ENCODE measurements around the gene MELTF. TPM values are rescaled to one million over a fixed set of nuclear protein-coding genes. Genes with fewer than 3 reads are reported as not detected.

Gene MELTF
- total RNA-seq, 1 experiment from 2014 or later = 18.7 TPM

DNA sequence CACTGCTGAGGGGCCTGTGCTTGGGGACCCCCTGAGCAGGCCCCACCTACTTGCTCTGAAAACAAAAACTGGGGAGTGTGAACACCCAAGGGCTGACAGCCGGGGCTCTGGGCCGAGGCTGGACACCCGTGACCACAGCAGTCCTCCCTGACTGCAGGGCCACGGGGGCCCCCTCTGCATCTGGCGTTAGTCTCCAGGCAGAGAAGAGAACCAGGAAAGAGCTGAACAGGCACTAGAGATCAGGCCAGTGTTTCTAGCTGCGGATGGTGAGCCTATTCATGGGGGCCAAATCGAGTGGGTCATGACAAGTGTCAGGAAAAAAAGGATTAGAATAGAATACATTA lies 17.1 kb downstream of the MELTF start:
- H3K27me3 ChIP-seq (ENCODE audit: control insufficient read depth, insufficient read depth, low read length) = no peaks in the 10 kb centered on the region
- no peaks in the 10 kb centered on the region for H3K9me3 ChIP-seq (ENCODE audit: control insufficient read depth, insufficient read depth, low read depth, low read length)
- TF ChIP-seq, protein P1, sequence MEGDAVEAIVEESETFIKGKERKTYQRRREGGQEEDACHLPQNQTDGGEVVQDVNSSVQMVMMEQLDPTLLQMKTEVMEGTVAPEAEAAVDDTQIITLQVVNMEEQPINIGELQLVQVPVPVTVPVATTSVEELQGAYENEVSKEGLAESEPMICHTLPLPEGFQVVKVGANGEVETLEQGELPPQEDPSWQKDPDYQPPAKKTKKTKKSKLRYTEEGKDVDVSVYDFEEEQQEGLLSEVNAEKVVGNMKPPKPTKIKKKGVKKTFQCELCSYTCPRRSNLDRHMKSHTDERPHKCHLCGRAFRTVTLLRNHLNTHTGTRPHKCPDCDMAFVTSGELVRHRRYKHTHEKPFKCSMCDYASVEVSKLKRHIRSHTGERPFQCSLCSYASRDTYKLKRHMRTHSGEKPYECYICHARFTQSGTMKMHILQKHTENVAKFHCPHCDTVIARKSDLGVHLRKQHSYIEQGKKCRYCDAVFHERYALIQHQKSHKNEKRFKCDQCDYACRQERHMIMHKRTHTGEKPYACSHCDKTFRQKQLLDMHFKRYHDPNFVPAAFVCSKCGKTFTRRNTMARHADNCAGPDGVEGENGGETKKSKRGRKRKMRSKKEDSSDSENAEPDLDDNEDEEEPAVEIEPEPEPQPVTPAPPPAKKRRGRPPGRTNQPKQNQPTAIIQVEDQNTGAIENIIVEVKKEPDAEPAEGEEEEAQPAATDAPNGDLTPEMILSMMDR (IDR thresholded peaks at IDR 0.05) = no peak
- ChIA-PET CTCF (no interaction called here), POLR2A (no interaction called here)
- no peaks in the 10 kb centered on the region for H3K36me3 ChIP-seq (ENCODE audit: control insufficient read depth, insufficient read depth, low read length)
- no peaks in the 10 kb centered on the region for H3K4me1 ChIP-seq (ENCODE audit: control insufficient read depth, insufficient read depth, low read length)
- H3K4me3 ChIP-seq (ENCODE audit: low read depth in 2 of 2, low read length in 2 of 2) = no peak overlapping the region
- DNase-seq (ENCODE audit: low read depth, low spot score) = no peak
- H3K27ac ChIP-seq (ENCODE audit: low read length) = no peak overlapping the region
- intact Hi-C loops (cut with micrococcal nuclease; ENCODE audit: unreplicated experiment) = no loop called here
- no TSS peak for BruUV-seq (replicated peaks)
- in situ Hi-C loops (cut with HindIII; ENCODE audit: low pct_unique_long_range_greater_than_20kb, low sequenced_read_pairs) = no loop called here
- ATAC-seq = no peak

DNA sequence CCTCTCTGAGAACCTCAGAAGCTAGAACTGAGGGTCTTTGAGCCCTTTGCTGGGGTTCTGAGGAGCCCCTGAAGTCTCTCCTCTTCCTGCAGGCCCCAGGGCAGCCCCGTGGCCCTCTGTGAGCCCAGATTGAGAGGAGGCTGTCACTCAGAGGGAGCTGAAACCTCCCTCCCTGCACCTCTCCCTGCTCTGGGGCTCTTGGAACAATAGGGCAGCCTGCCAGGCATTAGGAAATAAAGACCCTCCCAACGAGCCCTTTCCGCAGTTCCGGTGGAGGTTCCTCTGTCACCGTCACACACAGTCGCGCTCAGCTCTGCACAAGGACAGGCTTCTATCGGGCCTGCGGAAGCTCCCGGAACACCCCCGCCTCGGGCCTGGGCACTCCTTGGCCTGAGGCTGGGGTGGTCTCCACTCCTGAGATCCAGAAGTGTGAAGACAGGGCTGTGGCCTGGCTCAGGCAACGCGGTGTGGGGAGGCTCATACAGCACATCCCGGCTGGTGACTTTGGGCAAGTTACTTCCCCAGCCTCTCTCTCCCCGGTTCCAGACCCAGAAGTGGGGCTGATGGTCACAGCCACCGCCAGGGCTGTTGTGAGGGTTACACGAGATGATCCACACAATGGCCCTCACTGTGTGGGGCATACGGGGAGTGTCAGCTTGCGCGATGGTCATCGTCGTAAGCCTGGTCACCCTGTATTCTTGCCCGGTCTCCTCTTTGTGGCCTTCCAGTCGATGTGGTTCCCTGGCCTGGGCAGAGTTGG lies 17.7 kb downstream of the MELTF start:
- intact Hi-C loops (cut with micrococcal nuclease; ENCODE audit: unreplicated experiment) (no loop called here), in situ Hi-C loops (cut with HindIII; ENCODE audit: low pct_unique_long_range_greater_than_20kb, low sequenced_read_pairs) (no loop called here)
- ChIA-PET POLR2A (no interaction called here), CTCF (no interaction called here)
- ATAC-seq (no peak), DNase-seq (ENCODE audit: low read depth, low spot score) (no peak)
- Histone ChIP-seq H3K4me1 (ENCODE audit: control insufficient read depth, insufficient read depth, low read length) (no peaks in the 10 kb centered on the region), H3K27me3 (ENCODE audit: control insufficient read depth, insufficient read depth, low read length) (no peaks in the 10 kb centered on the region), H3K27ac (ENCODE audit: low read length) (no peak overlapping the region), H3K4me3 (ENCODE audit: low read depth in 2 of 2, low read length in 2 of 2) (no peak overlapping the region), H3K36me3 (ENCODE audit: control insufficient read depth, insufficient read depth, low read length) (no peaks in the 10 kb centered on the region), H3K9me3 (ENCODE audit: control insufficient read depth, insufficient read depth, low read depth, low read length) (no peaks in the 10 kb centered on the region)
- no TSS peak for BruUV-seq (replicated peaks)
- TF ChIP-seq, protein P1 (IDR thresholded peaks at IDR 0.05) = no peak
- no peak for TF ChIP-seq TCF7L2 (IDR thresholded peaks at IDR 0.05; ENCODE audit: low read depth, low read length)

DNA sequence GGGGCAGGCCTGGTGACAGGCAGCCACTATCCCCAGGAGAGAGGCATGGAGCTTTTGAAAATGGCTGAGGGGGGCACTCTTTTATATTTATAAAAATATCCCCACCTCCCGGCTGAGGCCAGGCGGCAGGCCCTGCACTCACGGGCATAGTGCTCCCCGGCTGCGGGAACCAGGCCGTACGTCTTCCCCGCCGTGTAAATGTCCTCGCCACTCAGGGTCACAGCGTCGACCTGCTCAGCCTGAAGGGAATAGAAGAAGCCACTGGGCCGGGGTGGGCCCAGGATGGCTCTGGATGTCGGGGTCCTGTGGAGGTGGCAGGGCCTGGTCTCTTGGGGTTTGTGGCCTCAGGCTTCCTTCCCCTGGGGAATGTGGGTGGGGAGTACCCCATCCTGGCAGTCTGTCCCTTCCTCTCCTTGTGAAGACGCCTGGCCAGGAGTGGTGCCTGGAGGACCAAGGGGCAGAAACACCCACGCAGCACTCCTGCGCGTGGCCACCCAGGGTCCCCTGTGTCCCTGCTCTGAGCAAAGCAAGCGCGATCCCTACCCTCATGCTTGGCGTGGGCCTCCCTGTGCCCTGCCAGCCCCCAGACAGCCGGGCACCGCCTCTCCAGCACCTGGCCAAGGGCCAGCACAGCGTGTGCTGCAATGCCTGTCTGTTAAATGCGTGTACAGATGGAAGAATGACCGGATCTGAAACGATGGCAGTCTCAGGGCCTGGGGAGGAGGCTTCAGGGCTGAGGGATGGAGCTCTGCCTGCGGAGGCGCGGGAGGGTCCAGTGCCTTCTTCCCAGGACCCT lies 18.9 kb downstream of the MELTF start:
- DNase-seq (ENCODE audit: low read depth, low spot score) (no peak), ATAC-seq (0 out of 2 replicates have a peak, but pooled peaks have one; percentile 13)
- H3K4me3 ChIP-seq (ENCODE audit: low read depth in 2 of 2, low read length in 2 of 2) = no peak overlapping the region
- H3K27ac ChIP-seq (ENCODE audit: low read length) = no peak overlapping the region
- H3K4me1 ChIP-seq (ENCODE audit: control insufficient read depth, insufficient read depth, low read length) = no peaks in the 10 kb centered on the region
- ChIA-PET POLR2A (no interaction called here), CTCF (interaction anchor here (0.5 kb wide), 1 partner anchor 32 kb away, joined by 6 read pairs; no protein-coding TSS in a partner anchor)
- intact Hi-C loops (cut with micrococcal nuclease; ENCODE audit: unreplicated experiment) (no loop called here), in situ Hi-C loops (cut with HindIII; ENCODE audit: low pct_unique_long_range_greater_than_20kb, low sequenced_read_pairs) (no loop called here)
- BruUV-seq (replicated peaks) = no TSS peak
- no peaks in the 10 kb centered on the region for H3K36me3 ChIP-seq (ENCODE audit: control insufficient read depth, insufficient read depth, low read length)
- TF ChIP-seq SIN3A (IDR thresholded peaks at IDR 0.05; ENCODE audit: borderline replicate concordance, insufficient read depth, low read depth, low read length) = no peak
- no peak for TF ChIP-seq TCF7L2 (IDR thresholded peaks at IDR 0.05; ENCODE audit: low read depth, low read length)
- H3K9me3 ChIP-seq (ENCODE audit: control insufficient read depth, insufficient read depth, low read depth, low read length) = no peaks in the 10 kb centered on the region
- no peaks in the 10 kb centered on the region for H3K27me3 ChIP-seq (ENCODE audit: control insufficient read depth, insufficient read depth, low read length)

Data from Panc1 (cell line).